Calu3 (cell line): ENCODE measurements around the gene ZNF396. TPM values are rescaled to one million over a fixed set of nuclear protein-coding genes. Genes with fewer than 3 reads are reported as not detected.

Source experiments
- BruUV-seq: library from RNA; stranded (reverse); fragments of 400-500 nt; replicated peaks from 2 replicates; lab custom pipeline; 2021; lab: Mats Ljungman, UMichigan
- CTCF ChIA-PET: fragments of 300-600 bp; sonication (Branson Sonifier 250); formaldehyde crosslinking; loops from one replicate; lab custom pipeline; 2022; ENCODE audit warnings: antibody characterized with exemption; lab: Charles Lee
- DNase-seq: peaks from one replicate; pipeline ENCODE4 v3.0.0; 2022
- H3K27ac Mint-ChIP-seq: one replicate; pipeline ENCODE4 v1.8.0; 2022; ENCODE audit warnings: mixed read lengths; ENCODE audit not compliant: unreplicated experiment
- H3K27me3 Mint-ChIP-seq: one replicate; pipeline ENCODE4 v1.8.0; 2022; ENCODE audit warnings: mixed read lengths; ENCODE audit not compliant: unreplicated experiment
- H3K36me3 Mint-ChIP-seq: one replicate; pipeline ENCODE4 v1.8.0; 2022; ENCODE audit warnings: mild to moderate bottlenecking, moderate library complexity, mixed read lengths; ENCODE audit not compliant: insufficient read depth, unreplicated experiment
- H3K4me1 Mint-ChIP-seq: one replicate; pipeline ENCODE4 v1.8.0; 2022; ENCODE audit warnings: mild to moderate bottlenecking, low read depth, mixed read lengths; ENCODE audit not compliant: unreplicated experiment
- H3K4me3 Mint-ChIP-seq: one replicate; pipeline ENCODE4 v1.8.0; 2022; ENCODE audit warnings: mild to moderate bottlenecking, low read depth, moderate library complexity, mixed read lengths; ENCODE audit not compliant: unreplicated experiment
- H3K9me3 Mint-ChIP-seq: one replicate; pipeline ENCODE4 v1.8.0; 2022; ENCODE audit warnings: low read depth, mixed read lengths; ENCODE audit not compliant: unreplicated experiment
- intact Hi-C: fragments of 100-400 bp; cut with micrococcal nuclease; formaldehyde crosslinking; loops from one replicate; pipeline ENCODE4 v1.10.0; 2022; ENCODE audit not compliant: unreplicated experiment
- total RNA-seq: library from RNA; stranded (reverse); gene quantifications from 2 replicates; pipeline ENCODE4 v1.2.3, GENCODE V29; 2022
- TF ChIP-seq, protein P1 (sequence below): fragments of 200-600 bp; IDR thresholded peaks from one replicate; pipeline ENCODE4 v1.8.0; 2022; ENCODE audit warnings: antibody characterized with exemption; ENCODE audit not compliant: unreplicated experiment

Gene ZNF396
- total RNA-seq, 1 experiment from 2014 or later = 1.7 TPM

DNA sequence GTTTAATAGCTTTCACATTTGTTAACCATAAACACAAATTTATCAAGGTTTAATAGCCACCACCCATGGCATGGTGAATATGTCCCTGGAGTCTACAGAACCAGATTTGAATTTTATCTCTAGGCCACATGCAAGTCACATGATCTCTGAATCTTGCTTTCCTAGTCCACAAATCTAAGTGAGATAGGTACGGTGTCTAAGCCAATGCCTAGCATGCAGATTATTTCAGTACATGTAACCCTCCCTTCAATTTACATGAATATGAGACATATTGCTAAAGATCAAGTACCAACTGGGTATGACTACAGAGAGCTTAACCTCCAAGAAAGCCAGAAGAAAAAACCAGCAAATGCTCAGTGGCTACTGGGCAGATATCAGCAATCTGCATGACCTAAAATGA, 42.9 kb downstream of the ZNF396 start:
- H3K9me3 Mint-ChIP-seq = peaks cover 3% of the 10 kb centered on the region
- no peak for DNase-seq
- intact Hi-C loops = no loop called here
- no TSS peak for BruUV-seq
- TF ChIP-seq, protein P1, sequence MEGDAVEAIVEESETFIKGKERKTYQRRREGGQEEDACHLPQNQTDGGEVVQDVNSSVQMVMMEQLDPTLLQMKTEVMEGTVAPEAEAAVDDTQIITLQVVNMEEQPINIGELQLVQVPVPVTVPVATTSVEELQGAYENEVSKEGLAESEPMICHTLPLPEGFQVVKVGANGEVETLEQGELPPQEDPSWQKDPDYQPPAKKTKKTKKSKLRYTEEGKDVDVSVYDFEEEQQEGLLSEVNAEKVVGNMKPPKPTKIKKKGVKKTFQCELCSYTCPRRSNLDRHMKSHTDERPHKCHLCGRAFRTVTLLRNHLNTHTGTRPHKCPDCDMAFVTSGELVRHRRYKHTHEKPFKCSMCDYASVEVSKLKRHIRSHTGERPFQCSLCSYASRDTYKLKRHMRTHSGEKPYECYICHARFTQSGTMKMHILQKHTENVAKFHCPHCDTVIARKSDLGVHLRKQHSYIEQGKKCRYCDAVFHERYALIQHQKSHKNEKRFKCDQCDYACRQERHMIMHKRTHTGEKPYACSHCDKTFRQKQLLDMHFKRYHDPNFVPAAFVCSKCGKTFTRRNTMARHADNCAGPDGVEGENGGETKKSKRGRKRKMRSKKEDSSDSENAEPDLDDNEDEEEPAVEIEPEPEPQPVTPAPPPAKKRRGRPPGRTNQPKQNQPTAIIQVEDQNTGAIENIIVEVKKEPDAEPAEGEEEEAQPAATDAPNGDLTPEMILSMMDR = no peak
- peaks cover 13% of the 10 kb centered on the region for H3K4me1 Mint-ChIP-seq
- H3K27me3 Mint-ChIP-seq = no peaks in the 10 kb centered on the region
- H3K4me3 Mint-ChIP-seq = no peak overlapping the region
- peaks cover 69% of the 10 kb centered on the region for H3K36me3 Mint-ChIP-seq
- CTCF ChIA-PET = interaction anchor here (0.6 kb wide), 1 partner anchor 328 kb away, joined by 4 read pairs; no protein-coding TSS in a partner anchor
- no peak overlapping the region for H3K27ac Mint-ChIP-seq

DNA sequence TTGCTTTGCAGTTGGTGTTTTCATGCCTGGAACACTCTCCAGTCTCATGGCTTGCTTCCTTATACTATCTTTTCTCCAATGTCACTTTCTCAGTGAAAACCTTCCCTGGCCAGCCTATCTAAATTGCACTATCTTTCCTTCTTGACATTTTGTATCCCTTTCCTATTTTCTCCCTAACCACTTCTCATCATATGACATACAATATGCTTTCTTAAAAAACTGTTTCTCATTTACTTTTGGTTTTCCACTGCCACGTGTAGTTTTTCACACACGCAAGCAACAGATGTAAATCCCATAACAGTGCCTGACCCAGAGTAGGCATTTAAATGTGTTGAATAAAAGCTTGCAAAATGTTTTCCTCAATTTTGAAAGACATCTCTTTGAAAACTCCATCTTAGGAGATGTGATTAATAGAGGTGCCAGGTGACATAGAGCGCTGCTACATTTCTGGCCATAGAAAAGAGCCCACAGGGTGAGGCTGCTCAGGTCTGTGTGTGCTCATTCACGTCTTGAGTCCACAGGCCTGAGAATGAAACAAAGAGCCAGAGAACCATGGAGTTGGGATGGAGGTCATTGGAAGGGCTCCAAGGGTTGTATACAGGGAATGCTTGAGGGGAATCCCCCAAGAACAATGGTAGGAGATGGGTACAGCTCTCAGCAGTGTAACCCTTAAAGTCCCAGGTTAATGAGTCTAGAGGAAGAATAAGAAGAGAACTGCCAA, 45.6 kb downstream of the ZNF396 start:
- Mint-ChIP-seq H3K4me3 (no peak overlapping the region), H3K9me3 (peaks cover 5% of the 10 kb centered on the region), H3K4me1 (no peaks in the 10 kb centered on the region), H3K36me3 (peaks cover 42% of the 10 kb centered on the region), H3K27ac (no peak overlapping the region), H3K27me3 (no peaks in the 10 kb centered on the region)
- no peak for DNase-seq
- TF ChIP-seq, protein P1 = no peak
- BruUV-seq = no TSS peak
- intact Hi-C loops = no loop called here
- CTCF ChIA-PET = no interaction called here

DNA sequence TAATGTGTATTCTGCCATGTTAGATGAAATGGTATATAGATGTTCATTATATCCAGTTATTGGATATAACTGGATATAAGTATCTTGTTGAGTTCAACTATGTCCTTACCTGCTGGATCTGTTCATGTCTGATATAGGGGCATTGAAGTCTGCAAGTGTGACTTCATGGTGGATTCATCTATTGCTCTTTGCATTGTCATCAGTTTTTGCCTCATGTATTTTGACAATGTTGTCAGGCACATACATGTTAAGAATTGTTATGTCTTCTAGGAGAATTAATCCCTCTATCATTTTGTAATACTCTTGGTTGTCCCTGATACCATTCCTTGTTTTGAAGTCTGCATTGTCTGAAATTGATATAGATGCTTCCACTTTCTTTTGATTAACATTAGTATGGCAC, 48.3 kb downstream of the ZNF396 start:
- CTCF ChIA-PET = no interaction called here
- DNase-seq = no peak
- H3K4me1 Mint-ChIP-seq = no peaks in the 10 kb centered on the region
- BruUV-seq = no TSS peak
- no peak overlapping the region for H3K27ac Mint-ChIP-seq
- peaks cover 8% of the 10 kb centered on the region for H3K9me3 Mint-ChIP-seq
- TF ChIP-seq, protein P1 = no peak
- H3K4me3 Mint-ChIP-seq = no peak overlapping the region
- intact Hi-C loops = no loop called here
- peaks cover 15% of the 10 kb centered on the region for H3K36me3 Mint-ChIP-seq
- H3K27me3 Mint-ChIP-seq = no peaks in the 10 kb centered on the region

DNA sequence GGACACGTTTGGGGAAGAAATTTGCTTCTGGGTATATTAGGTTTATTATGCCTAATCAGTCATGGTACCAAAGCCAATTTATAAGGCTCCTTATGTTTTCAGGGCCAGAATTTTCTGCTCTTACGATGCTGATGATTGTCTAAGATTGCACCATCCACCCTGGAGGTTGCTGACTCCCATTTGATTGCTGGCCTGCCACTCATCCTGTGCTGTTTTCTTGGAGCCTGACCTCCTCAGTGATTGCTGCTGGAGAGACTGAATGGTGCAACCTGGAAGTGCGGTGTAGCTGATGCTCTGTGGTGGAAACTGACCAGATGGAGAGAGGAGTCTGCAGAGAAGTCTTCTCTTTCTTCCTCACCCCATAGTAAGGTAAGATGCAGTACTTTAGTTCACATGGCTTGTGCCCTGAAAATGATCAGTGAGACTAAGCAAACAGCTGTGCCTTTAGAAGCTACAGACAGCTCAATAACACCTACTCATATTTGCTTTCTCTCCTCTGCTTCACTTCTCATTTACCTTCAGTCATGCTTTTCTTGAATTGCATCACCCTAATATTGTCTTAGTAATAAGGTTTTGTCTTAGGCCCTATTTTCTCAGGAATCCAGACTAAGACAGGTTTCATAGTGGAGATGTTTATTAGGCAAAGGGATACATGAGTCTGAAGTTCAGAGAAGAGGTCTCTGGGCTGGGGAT, 50.3 kb downstream of the ZNF396 start:
- H3K4me1 Mint-ChIP-seq = no peaks in the 10 kb centered on the region
- H3K4me3 Mint-ChIP-seq = no peak overlapping the region
- TF ChIP-seq, protein P1 = no peak
- H3K9me3 Mint-ChIP-seq = peaks cover 12% of the 10 kb centered on the region
- BruUV-seq = no TSS peak
- H3K36me3 Mint-ChIP-seq = no peaks in the 10 kb centered on the region
- intact Hi-C loops = no loop called here
- CTCF ChIA-PET = no interaction called here
- DNase-seq = no peak
- no peaks in the 10 kb centered on the region for H3K27me3 Mint-ChIP-seq
- no peak overlapping the region for H3K27ac Mint-ChIP-seq
